NCI-H2107 (cell line): ENCODE data around the gene TOP3A.

ENCODE experiments used
- DNase-seq: peaks from one replicate; lab custom pipeline; 2025; lab: John Stamatoyannopoulos, UW

The TOP3A gene

GRCh38 chr17:18253187-18253884 is 61.5 kb downstream of the TOP3A start:
- no peak for DNase-seq

GRCh38 chr17:18252160-18252559 is 62.6 kb downstream of the TOP3A start:
- no peak for DNase-seq

GRCh38 chr17:18251204-18251603 is 63.6 kb downstream of the TOP3A start:
- DNase-seq = no peak

GRCh38 chr17:18250708-18251107 is 64.1 kb downstream of the TOP3A start:
- DNase-seq = no peak

- no peak for DNase-seq
Measured at GRCh38 chr17:18250259-18250658, 64.5 kb downstream of the TOP3A start.

- no peak for DNase-seq
Measured at GRCh38 chr17:18248811-18249210, 66.0 kb downstream of the TOP3A start.

GRCh38 chr17:18248300-18248731 is 66.5 kb downstream of the TOP3A start:
- no peak for DNase-seq

- DNase-seq = no peak
Measured at GRCh38 chr17:18247613-18248001, 67.2 kb downstream of the TOP3A start.

GRCh38 chr17:18246880-18247612 is 67.7 kb downstream of the TOP3A start:
- DNase-seq = peak; percentile 51

GRCh38 chr17:18246109-18246725 is 68.6 kb downstream of the TOP3A start:
- no peak for DNase-seq

- no peak for DNase-seq
Measured at GRCh38 chr17:18245038-18245776, 69.6 kb downstream of the TOP3A start.

GRCh38 chr17:18241229-18241871 is 73.4 kb downstream of the TOP3A start:
- DNase-seq = no peak

- DNase-seq = no peak
Measured at GRCh38 chr17:18240449-18240848, 74.3 kb downstream of the TOP3A start.

GRCh38 chr17:18238299-18238698 is 76.5 kb downstream of the TOP3A start:
- DNase-seq = no peak

GRCh38 chr17:18237461-18237860 is 77.3 kb downstream of the TOP3A start:
- DNase-seq = no peak

- no peak for DNase-seq
Measured at GRCh38 chr17:18236494-18236893, 78.3 kb downstream of the TOP3A start.

- DNase-seq = no peak
Measured at GRCh38 chr17:18235743-18236256, 79.0 kb downstream of the TOP3A start.

- no peak for DNase-seq
Measured at GRCh38 chr17:18234853-18235380, 79.9 kb downstream of the TOP3A start.

- DNase-seq = no peak
Measured at GRCh38 chr17:18233803-18234518, 80.8 kb downstream of the TOP3A start.

- no peak for DNase-seq
Measured at GRCh38 chr17:18231164-18231563, 83.6 kb downstream of the TOP3A start.
